Heart right ventricle (tissue), 16 donors: ENCODE results near the gene AKAP11. TPM values are rescaled to one million over a fixed set of nuclear protein-coding genes. Genes with fewer than 3 reads are reported as not detected.
"Not testable (repeated sequence)": the region's sequence is repeated elsewhere in the genome, so short reads cannot be mapped to it uniquely, and the experiment has no call there.

Experiments used
- ATAC-seq, 8 donors: fragments of 200-7000 bp; cut with Tn5 transposase; one replicate each; pipeline ENCODE4 v1.9.1; 2020; ENCODE audit warnings: mild to moderate bottlenecking in 8 of 8, moderate library complexity in 8 of 8, moderate number of reproducible peaks in 1 of 8
- DNase-seq, 2 donors: peaks; one replicate each; pipeline ENCODE4 v3.0.0-alpha.2; 2020
- H3K27ac ChIP-seq, 10 donors: fragments of 200-600 bp; sonication (generic) in 2 of 10; one replicate each; pipeline versions ENCODE4 v1.5.0 to v1.8.0; 2020 to 2022; ENCODE audit warnings: mild to moderate bottlenecking in 3 of 10
- H3K27me3 ChIP-seq, 7 donors: fragments of 200-600 bp; one replicate each; pipeline ENCODE4 v1.8.0; 2021 to 2022; ENCODE audit warnings: mild to moderate bottlenecking in 2 of 7
- H3K36me3 ChIP-seq, 9 donors: fragments of 200-600 bp; sonication (generic) in 1 of 9; one replicate each; pipeline versions ENCODE4 v1.5.0 to v1.8.0; 2020 to 2022; ENCODE audit warnings: mild to moderate bottlenecking in 2 of 9
- H3K4me1 ChIP-seq, 9 donors: fragments of 200-600 bp; sonication (generic) in 1 of 9; one replicate each; pipeline versions ENCODE4 v1.5.0 to v1.8.0; 2020 to 2022; ENCODE audit warnings: mild to moderate bottlenecking in 4 of 9
- H3K4me3 ChIP-seq, 10 donors: fragments of 200-600 bp; sonication (generic) in 2 of 10; one replicate each; pipeline versions ENCODE4 v1.5.0 to v1.8.0; 2020 to 2022; ENCODE audit warnings: mild to moderate bottlenecking in 7 of 10, moderate library complexity in 2 of 10
- H3K9me3 ChIP-seq, 11 donors: fragments of 200-600 bp in 10 of 11; sonication (generic) in 2 of 11; one replicate each; pipeline versions ENCODE4 v1.5.0 to v1.8.0; 2013 to 2022; ENCODE audit warnings: mild to moderate bottlenecking in 2 of 11, control low read depth in 1 of 11, moderate library complexity in 1 of 11
- WGBS, 2 donors: extraction: QIAGEN DNeasy Blood & Tissue Kit; methylation state at CpG; one replicate each; pipeline ENCODE4 v1.1.7; 2013; ENCODE audit warnings: inconsistent platforms in 1 of 2; 5-methylcytosine and 5-hydroxymethylcytosine counted together
- intact Hi-C, 10 donors: fragments of 100-400 bp; cut with DNase I; formaldehyde crosslinking; loops; one replicate each; pipeline versions ENCODE4 v1.11.1 to v1.14.2; 2022
- long read RNA-seq, 3 donors: library from polyadenylated mRNA; unstranded; transcript quantifications; one replicate each; pipeline ENCODE4 v2.0.0, GENCODE V29; 2020 to 2021
- polyA plus RNA-seq, 2 donors: library from polyadenylated mRNA; stranded (reverse); fragments of 200-250 nt; gene quantifications; one replicate each; pipeline ENCODE4 v1.2.3, GENCODE V29; 2013
- total RNA-seq, 10 donors: library from RNA; stranded (reverse); fragmentation: NEBNext Ultra II Directional in 3 of 10; extraction: Animal tissue kit (Norgen Biotek cat#: 25700) in 3 of 10; gene quantifications; one replicate each; pipeline versions ENCODE4 v1.2.1 to v1.2.4, GENCODE V29; 2021 to 2023
- TF ChIP-seq, protein P1 (sequence below), 9 donors: fragments of 200-600 bp; sonication (generic) in 2 of 9; IDR thresholded peaks; one replicate each; pipeline versions ENCODE4 v1.5.0 to v1.8.0; 2021 to 2022; ENCODE audit warnings: antibody characterized with exemption in 9 of 9, mild to moderate bottlenecking in 5 of 9, moderate library complexity in 1 of 9
- donor health status: Arrhythmogenic right ventricular cardiomyopathy.
- donor health status: ischemic (EF 13 %, LVEDD 7.1; RV severe dilation, severe dysfunction).
- donor health status: healthy with polysubstance abuse.
- donor health status: DM: no; HTN: yes; CAD: no.
- donor health status: DM: no; HTN: no; CAD: no.
- donor health status: ischemic (EF 25% LVEDD 6.9; RV normal size, moderate dysfunction).
- donor health status: ischemic (EF 25% LVEDD 5.7; RV mildly dilated, moderate dysfunction).
- donor health status: healthy.
- donor health status: DM: yes; HTN: yes; CAD: no.
- donor health status: Ischemic cardiomyopathy.
- donor health status: ischemic (EF 35%, LVEDD 5.7; RV mildly dilated, moderate dysfunction).
- donor health status: nonischemic (EF 11% LVEDD 7.7; RV severe dilation, severe dysfunction).
- donor health status: DM: yes; HTN: yes; CAD: no.
- donor health status: PGD.
- donor health status: ischemic (EF 29% LVEDD 5.4; RV normal size, mild dysfunction).
- donor health status: nonischemic (EF 23%, LVEDD 6.1; RV moderate dilation, normal function).

The AKAP11 gene, protein sequence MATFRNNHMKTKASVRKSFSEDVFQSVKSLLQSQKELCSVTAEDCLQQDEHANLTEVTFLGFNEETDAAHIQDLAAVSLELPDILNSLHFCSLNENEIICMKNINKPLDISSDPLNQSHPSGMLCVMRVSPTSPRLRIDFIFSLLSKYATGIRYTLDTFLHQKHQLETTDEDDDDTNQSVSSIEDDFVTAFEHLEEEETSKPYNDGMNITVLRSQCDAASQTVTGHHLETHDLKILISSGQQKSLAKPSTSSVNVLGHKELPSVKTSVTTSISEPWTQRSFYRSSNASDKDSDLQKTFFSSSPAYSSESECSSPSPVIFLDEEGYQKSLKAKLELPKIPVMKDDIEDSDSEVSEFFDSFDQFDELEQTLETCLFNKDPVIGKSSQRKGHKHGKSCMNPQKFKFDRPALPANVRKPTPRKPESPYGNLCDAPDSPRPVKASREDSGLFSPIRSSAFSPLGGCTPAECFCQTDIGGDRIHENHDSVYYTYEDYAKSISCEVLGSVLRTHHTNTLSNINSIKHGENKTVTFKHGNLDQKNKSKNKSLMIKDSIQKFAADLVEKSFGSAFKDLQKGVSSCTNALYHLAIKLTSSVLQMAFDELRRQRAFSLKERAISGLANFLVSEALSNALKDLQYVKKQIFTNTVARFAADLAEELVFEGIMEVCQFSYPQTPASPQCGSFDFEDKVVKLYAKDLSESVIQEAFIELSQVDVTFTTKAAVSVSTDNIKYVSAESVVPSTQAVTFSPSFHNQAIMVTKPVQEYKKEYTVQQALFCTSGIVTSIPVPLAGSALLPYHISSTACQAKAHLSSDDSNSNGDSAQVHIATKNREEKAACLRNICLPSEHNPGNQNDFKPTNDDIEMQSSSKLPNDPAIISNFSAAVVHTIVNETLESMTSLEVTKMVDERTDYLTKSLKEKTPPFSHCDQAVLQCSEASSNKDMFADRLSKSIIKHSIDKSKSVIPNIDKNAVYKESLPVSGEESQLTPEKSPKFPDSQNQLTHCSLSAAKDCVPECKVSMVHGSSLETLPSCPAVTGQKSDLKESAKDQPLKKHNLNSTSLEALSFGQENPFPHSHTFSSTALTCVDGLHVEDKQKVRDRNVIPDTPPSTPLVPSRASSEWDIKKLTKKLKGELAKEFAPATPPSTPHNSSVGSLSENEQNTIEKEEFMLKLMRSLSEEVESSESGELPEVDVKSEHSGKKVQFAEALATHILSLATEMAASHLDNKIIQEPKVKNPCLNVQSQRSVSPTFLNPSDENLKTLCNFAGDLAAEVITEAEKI (N-terminal part only)
- 10 to 100 TPM; 21.1 to 36.2 (median 28.2) TPM for total RNA-seq
- polyA plus RNA-seq, result 1 to 10 TPM; 3.6 to 4.6 TPM
- long read RNA-seq, donor 1, partial matches to known transcripts, result 1 of 3 reads
- long read RNA-seq, donor 1, other reads (novel, unspliced or antisense), result 2 of 3 reads
- long read RNA-seq, donor 2, partial matches to known transcripts, result 2 of 4 reads
- long read RNA-seq, donor 2, other reads (novel, unspliced or antisense), result 2 of 4 reads
- long read RNA-seq, donor 3, full-length matches to known transcripts, result 1 of 21 reads
- long read RNA-seq, donor 3, partial matches to known transcripts, result 11 of 21 reads
- long read RNA-seq, donor 3, other reads (novel, unspliced or antisense), result 9 of 21 reads

DNA sequence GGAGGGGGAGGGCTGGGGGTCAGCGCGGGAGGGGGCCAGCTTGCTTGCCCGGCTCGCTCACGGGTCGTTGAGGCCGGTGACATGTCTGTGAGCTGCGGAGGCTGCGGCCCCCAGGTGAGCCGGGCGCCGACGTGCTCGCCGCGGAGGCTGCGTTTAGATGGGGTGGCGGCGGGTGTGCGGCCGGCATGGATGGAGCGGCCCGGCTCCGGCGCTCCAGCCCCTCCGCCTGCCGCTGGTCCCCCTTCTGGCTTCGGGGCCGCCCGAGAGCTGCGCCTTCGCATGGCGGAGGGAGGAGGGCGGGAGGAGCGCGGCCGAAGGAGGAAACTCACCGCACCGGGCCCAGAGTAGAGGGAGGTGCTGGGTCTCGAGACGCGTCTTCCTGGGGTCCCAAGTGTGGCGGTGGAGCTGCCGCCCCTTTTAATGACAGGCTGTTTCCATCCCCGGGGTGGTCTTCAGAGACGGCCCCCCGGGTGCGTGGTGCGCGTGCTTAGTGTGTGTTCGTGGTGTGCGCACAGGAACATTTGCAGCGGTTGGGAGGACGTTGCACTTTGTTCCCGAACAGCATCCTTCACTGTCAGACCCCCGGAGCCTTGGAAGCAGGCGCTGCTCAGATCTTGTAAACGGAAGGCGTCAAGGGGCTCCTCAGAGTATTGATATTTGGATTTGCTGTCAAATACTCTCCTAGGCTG, at the start of gene AKAP11:
AKAP11 (plus strand) TSS at position 38 of the 689 bp plus-strand sequence. CDS start 14,197 bp downstream, outside the sequence.
- Histone ChIP-seq H3K36me3 (no peaks in the 10 kb centered on the region), H3K4me3 (peak within 1 kb of the TSS; percentile 70 to 99 (median 90)), H3K27me3 (no peaks in the 10 kb centered on the region), H3K4me1 (peaks cover 0 to 45% (median 20%) of the 10 kb centered on the region in 9 donors), H3K9me3 (no peaks in the 10 kb centered on the region), H3K27ac (peak within 1 kb of the TSS; percentile 64 to 96 (median 90))
- WGBS, 2 donors, result 0 to 1% methylated on average over 57 to 59 of the region's 59 CpGs
- intact Hi-C loops, result loop anchor here in 1 of 10 donors (10.0 kb wide), 1 partner anchor 813 kb away; no protein-coding TSS in a partner anchor
- peak; percentile 27 to 74 (median 42) for ATAC-seq
- TF ChIP-seq, protein P1, sequence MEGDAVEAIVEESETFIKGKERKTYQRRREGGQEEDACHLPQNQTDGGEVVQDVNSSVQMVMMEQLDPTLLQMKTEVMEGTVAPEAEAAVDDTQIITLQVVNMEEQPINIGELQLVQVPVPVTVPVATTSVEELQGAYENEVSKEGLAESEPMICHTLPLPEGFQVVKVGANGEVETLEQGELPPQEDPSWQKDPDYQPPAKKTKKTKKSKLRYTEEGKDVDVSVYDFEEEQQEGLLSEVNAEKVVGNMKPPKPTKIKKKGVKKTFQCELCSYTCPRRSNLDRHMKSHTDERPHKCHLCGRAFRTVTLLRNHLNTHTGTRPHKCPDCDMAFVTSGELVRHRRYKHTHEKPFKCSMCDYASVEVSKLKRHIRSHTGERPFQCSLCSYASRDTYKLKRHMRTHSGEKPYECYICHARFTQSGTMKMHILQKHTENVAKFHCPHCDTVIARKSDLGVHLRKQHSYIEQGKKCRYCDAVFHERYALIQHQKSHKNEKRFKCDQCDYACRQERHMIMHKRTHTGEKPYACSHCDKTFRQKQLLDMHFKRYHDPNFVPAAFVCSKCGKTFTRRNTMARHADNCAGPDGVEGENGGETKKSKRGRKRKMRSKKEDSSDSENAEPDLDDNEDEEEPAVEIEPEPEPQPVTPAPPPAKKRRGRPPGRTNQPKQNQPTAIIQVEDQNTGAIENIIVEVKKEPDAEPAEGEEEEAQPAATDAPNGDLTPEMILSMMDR (IDR thresholded peaks at IDR 0.05), result peak in 1 of 9 donors; percentile 12
- peak; percentile 36 to 57 for DNase-seq

DNA sequence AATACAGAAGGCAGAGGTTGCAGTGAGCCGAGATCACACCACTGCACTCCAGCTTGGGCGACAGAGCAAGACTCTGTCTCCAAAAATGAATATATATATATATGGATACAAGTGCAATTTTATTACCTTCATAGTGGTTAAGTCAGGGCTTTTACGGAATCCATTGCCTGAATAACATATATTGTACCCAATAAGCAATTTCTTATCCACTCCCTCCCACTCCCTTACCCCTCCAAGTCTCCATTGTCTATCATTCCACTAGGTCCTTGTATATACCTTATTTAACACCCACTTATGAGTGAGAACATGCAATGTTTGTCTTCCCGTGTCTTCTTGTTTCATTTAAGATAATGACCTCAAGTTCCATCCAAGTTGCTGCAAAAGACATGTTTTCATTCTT, 48.3 kb upstream of the AKAP11 start:
- no peaks in the 10 kb centered on the region for H3K4me1 ChIP-seq
- no peak overlapping the region for H3K4me3 ChIP-seq
- TF ChIP-seq, protein P1 (IDR thresholded peaks at IDR 0.05), result no peak
- 95 to 98% methylated on average over 4 of the region's 4 CpGs for WGBS, 2 donors
- intact Hi-C loops, result no loop called here
- DNase-seq (no peak), ATAC-seq (no peak)
- no peaks in the 10 kb centered on the region for H3K9me3 ChIP-seq
- H3K27ac ChIP-seq, result no peak overlapping the region
- peaks cover 0 to 84% (median 14%) of the 10 kb centered on the region in 9 donors for H3K36me3 ChIP-seq
- no peaks in the 10 kb centered on the region for H3K27me3 ChIP-seq

DNA sequence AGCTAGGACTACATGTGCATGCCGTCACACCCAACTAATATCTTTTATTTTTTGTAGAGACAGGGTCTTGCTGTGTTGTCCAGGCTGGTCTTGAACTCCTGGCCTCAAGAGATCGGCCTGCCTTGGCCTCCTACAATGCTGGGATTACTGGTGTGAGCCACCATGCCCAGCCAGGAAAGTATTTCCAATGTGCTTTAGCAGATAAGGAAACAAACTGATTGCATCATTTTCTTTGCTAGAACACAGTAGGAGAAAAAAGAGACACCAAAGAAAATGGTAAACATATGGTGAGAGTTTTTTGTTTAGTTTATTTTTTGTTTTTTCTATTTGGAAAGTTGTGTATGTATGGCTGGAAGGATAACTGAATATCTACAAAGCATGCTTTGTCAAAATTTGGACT, 46.9 kb upstream of the AKAP11 start:
- WGBS, 2 donors, result 93 to 99% methylated on average over 2 of the region's 2 CpGs
- ATAC-seq (no peak), DNase-seq (no peak)
- H3K4me3 ChIP-seq, result no peak overlapping the region
- no peaks in the 10 kb centered on the region for H3K9me3 ChIP-seq
- H3K27ac ChIP-seq, result no peak overlapping the region
- no peaks in the 10 kb centered on the region for H3K4me1 ChIP-seq
- no peaks in the 10 kb centered on the region for H3K27me3 ChIP-seq
- H3K36me3 ChIP-seq, result peaks cover 0 to 82% (median 8%) of the 10 kb centered on the region in 9 donors
- TF ChIP-seq, protein P1 (IDR thresholded peaks at IDR 0.05), result no peak
- intact Hi-C loops, result no loop called here

DNA sequence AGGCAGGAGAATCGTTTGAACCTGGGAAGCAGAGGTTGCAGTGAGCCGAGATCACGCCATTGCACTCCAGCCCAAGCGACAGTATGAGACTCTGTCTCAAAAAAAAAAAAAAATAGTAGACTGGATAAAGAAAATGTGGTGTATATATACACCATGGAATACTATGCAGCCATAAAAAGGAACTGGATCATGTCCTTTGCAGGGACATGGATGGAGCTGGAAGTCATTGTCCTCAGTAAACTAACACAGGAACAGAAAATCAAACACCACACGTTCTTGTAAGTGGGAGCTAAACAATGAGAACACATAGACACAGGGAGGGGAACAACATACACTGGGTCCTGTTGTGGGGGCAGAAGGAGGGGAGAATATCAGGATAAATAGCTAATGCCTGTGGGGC, 45.2 kb upstream of the AKAP11 start:
- intact Hi-C loops, H3K4me3 ChIP-seq, ATAC-seq, DNase-seq, H3K4me1 ChIP-seq, H3K27ac ChIP-seq, H3K9me3 ChIP-seq, H3K27me3 ChIP-seq: not testable (repeated sequence)
- H3K36me3 ChIP-seq, result peaks cover 0 to 72% (median 5%) of the 10 kb centered on the region in 9 donors
- WGBS, 2 donors, result 97 to 99% methylated on average over 5 of the region's 5 CpGs
